Neural cell (in vitro differentiated cells): ENCODE results near the gene HOXC5.

Experiments
- CTCF ChIP-seq: fragments of 450-650 bp; IDR thresholded peaks from 2 replicates; pipeline ENCODE4 v1.5.1; 2014; ENCODE audit warnings: antibody characterized with exemption, mild to moderate bottlenecking, moderate library complexity; ENCODE audit not compliant: poor library complexity, severe bottlenecking
- RAD21 ChIP-seq: fragments of 450-650 bp; conservative IDR thresholded peaks from 2 replicates; pipeline ENCODE4 v1.6.1; 2014; ENCODE audit warnings: antibody characterized with exemption, mild to moderate bottlenecking, moderate library complexity

DNA sequence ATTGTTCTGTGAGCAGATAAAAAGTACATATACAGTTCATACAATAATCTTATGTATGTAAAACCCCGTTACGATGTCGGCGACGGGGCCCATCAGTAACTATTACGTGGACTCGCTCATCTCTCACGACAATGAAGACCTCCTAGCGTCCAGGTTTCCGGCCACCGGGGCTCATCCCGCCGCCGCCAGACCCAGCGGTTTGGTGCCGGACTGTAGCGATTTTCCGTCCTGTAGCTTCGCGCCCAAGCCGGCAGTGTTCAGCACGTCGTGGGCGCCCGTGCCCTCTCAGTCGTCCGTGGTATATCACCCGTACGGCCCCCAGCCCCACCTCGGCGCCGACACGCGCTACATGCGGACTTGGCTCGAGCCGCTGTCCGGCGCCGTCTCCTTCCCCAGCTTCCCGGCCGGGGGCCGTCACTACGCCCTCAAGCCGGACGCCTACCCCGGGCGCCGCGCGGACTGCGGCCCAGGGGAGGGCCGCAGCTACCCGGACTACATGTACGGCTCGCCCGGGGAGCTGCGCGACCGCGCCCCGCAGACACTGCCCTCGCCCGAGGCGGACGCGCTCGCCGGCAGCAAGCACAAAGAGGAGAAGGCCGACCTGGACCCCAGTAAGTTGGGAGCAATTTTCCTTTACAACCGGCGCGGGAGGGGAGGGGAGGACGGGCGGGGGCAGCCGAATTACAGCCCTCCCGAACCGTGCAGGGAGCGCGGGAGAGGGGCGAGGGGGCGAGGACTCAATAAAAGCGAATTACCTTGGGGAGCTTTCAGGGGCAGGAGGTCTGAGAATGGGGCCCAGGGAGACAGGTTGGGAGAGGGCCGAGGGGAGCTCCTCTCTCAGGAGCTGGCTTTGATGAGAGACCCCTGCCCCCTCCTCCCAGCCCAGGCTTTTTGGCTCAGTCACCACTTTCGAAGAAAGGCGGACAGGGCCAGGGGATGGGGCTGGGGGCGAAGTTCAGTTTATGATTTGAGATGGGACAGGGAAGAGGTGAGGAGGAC, 32.4 kb upstream of the HOXC5 start, which contains the start of gene HOXC9:
- no peak for TF ChIP-seq CTCF
- no peak for TF ChIP-seq RAD21
